NK-92 (cell line): Measurements from ENCODE around the gene ZNF492.
"Not testable (repeated sequence)": the region's sequence is repeated elsewhere in the genome, so short reads cannot be mapped to it uniquely, and the experiment has no call there.

Source experiments
- DNase-seq: peaks from one replicate; lab custom pipeline; 2025; ENCODE audit not compliant: unreplicated experiment; lab: John Stamatoyannopoulos, UW

The ZNF492 gene

GRCh38 chr19:22617181-22617580, 16.9 kb upstream of the ZNF492 start:
- not testable (repeated sequence) for DNase-seq

- no peak for DNase-seq
Measured at GRCh38 chr19:22617614-22618320, 16.4 kb upstream of the ZNF492 start.

- DNase-seq: no peak
Measured at GRCh38 chr19:22619371-22619770, 14.8 kb upstream of the ZNF492 start.

- DNase-seq: no peak
Measured at GRCh38 chr19:22619932-22620331, 14.2 kb upstream of the ZNF492 start.

DNA sequence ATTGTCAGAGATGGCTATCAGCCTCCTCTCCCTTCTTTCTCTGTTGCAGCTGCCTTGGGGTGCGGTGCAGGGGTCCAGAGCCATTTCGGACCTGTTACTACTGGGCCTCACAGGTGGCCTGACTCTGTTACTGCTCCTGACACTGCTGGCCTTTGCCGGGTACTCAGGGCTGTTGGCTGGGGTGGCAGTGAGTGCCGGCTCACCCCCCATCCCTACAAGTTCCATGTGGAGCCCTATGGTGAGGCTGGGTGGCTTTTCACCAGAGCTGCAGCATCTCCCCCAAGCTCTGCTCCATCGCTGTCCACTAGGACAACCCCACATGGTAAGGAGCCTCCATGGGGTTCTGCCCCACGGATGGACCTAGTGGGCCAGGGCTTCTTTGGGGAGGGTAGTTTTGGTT, 13.7 kb upstream of the ZNF492 start:
- no peak for DNase-seq

DNA sequence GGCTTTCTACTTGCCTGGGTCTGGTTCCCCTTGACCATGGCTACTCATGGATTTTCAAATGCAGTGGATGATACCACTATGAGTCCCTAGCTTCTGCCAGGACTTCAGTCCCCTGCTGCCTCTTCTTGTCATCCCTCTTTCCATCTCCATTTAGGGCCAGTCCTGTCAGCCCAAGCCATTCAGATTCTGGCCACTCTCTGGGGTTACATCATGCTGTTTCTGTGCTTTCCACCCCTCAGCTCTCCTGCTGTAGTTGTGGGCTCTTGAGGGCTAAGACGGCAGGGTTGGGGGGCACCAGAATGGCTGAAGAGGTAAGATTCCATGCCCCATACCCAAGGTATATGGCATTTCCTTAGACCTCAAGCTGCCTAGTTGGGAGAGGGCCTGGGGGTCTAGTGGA, 13.2 kb upstream of the ZNF492 start:
- no peak for DNase-seq

- no peak for DNase-seq
Measured at GRCh38 chr19:22622020-22622419, 12.1 kb upstream of the ZNF492 start.

GRCh38 chr19:22622901-22623840, 11.0 kb upstream of the ZNF492 start:
- DNase-seq: no peak

DNA sequence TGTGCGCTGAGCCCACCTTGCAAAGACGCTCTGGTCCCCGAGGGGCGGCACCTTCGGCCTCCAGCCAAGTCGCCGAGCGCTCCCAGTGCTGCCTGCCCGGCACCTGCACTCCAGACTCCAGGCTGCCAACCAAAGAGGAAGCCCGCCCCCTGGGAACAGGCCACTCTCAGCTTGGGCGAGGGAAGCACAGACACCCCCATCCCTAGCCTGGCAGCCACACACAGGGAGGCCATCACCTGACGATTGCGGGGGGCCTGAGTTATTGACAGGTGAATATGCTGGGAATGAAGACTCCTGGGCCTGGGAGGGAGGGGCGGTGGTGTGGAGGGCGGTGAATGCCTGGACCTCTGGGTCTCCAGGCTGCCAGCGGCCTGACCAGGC, 10.3 kb upstream of the ZNF492 start:
- no peak for DNase-seq

DNA sequence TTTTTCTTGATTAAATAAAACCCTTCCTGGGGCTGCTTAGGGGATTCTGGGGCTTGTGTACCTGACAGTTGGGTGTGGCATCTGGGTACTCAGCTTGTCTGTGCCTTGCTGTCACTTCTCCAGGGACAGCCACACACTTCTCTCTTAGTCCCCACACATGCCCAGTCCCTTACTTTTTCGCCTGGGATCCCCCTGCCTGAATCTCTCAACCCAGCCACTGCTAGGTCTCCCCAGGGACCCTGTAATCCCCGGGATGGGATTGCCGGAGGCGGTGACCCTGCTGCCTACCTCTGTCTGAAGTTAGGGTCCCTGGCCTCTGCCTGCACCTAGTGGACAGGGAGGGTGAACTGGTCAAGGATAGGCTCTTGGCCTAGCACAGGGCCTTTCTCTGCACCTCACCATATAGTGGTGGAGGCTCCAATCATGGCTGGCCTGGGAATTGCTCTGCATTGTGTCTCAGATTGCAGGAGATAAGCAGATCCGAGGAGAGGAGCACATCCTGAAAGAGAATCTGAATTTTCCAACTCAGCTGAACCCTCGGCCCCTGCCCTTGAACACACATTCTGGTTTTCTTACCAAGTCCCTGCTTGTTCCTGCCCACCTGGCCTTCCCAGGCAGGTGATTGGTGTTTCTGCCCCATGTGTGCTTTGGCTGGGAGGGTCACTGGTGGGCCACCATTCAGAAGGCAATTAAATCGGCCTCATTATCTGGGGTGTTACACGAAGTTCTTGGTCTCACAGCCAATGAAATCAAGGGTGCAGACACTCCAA, 8.7 kb upstream of the ZNF492 start:
- no peak for DNase-seq

DNA sequence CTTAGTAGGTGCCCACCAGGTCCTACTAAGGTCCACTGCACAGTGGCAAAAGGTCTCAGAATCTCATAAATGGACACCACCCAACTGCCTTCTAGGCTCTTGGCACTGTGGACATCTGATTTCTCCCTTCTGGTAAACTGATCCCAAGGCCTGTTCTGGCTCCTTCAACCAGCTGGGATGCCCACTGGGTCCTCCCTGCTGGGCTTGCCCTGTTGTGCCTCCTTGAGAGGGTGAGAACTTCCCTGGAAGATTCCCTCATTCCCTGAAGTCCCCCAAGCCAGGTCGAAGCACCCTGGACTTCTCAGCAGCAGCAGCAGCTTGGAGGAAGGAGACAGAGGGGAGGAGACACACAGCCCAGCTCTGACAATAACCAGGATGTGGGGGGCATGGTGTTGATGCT, 6.6 kb upstream of the ZNF492 start:
- DNase-seq: no peak

- no peak for DNase-seq
Measured at GRCh38 chr19:22628401-22628800, 5.7 kb upstream of the ZNF492 start.

GRCh38 chr19:22634450-22634827, 315 bp downstream of the ZNF492 start:
- DNase-seq: no peak

DNA sequence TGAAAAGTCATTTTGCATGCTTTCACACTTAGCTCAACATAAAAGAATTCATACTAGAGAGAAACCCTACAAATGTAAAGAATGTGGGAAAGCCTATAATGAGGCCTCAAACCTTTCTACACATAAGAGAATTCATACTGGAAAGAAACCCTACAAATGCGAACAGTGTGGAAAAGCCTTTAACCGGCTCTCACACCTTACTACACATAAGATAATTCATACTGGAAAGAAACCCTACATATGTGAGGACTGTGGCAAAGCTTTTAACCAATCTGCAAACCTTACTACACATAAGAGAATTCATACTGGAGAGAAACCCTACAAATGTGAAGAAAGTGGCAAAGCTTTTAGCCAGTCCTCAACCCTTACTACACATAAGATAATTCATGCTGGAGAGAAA, 51.4 kb downstream of the ZNF492 start:
- not testable (repeated sequence) for DNase-seq

DNA sequence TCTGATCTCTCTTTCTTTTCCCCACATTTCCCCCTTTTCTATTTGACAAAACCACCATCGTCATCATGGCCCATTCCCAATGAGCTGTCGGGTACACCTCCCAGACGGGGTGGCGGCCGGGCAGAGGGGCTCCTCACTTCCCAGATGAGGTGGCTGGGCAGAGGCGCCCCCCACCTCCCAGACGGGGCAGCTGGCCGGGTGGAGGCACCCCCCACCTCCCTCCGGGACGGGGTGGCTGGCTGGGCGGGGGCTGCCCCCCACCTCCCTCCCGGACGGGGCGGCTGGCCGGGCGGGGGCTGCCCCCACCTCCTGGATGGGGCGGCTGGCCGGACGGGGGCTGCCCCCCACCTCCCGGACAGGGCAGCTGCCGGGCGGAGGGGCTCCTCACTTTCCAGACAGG, 68.5 kb downstream of the ZNF492 start:
- DNase-seq: not testable (repeated sequence)

GRCh38 chr19:22703096-22703495, 69.0 kb downstream of the ZNF492 start:
- DNase-seq: not testable (repeated sequence)

GRCh38 chr19:22708983-22709382, 74.9 kb downstream of the ZNF492 start:
- no peak for DNase-seq
